K562 (cell line): Measurements from ENCODE around the gene WDR93. TPM values are rescaled to one million over a fixed set of nuclear protein-coding genes. Genes with fewer than 3 reads are reported as not detected.

Experiments
- BRF1 ChIP-seq: IDR thresholded peaks from 3 replicates; pipeline ENCODE4 v1.6.1; 2011; ENCODE audit warnings: borderline replicate concordance, mild to moderate bottlenecking; ENCODE audit not compliant: insufficient read length; ENCODE audit errors: extremely low read depth
- CBFA2T3 ChIP-seq: fragments of 450-650 bp; IDR thresholded peaks from 2 replicates; pipeline ENCODE4 v1.6.1; 2017
- CREM ChIP-seq: IDR thresholded peaks from 2 replicates; pipeline ENCODE4 v1.6.1; 2014; ENCODE audit warnings: antibody characterized with exemption, low read depth
- ETS2 ChIP-seq: IDR thresholded peaks from 2 replicates; pipeline ENCODE4 v1.6.1; 2016; ENCODE audit warnings: borderline replicate concordance, missing genetic modification characterization, mild to moderate bottlenecking, moderate library complexity, missing compliant biosample characterization; ENCODE audit not compliant: poor library complexity, severe bottlenecking
- HIVEP1 ChIP-seq: fragments of 250-450 bp; sonication (Bioruptor Pico); IDR thresholded peaks from 2 replicates; pipeline ENCODE4 v1.4.0; 2020; ENCODE audit warnings: mild to moderate bottlenecking
- KAT2B ChIP-seq: IDR thresholded peaks from one replicate; pipeline ENCODE4 v1.6.1; 2012; ENCODE audit warnings: low read depth, mild to moderate bottlenecking, control low read depth, inconsistent platforms, low read length, moderate library complexity
- POLR2G ChIP-seq: fragments of 200-400 bp; formaldehyde crosslinking; IDR thresholded peaks from 2 replicates; pipeline ENCODE4 v1.6.1; 2017; ENCODE audit warnings: low read depth, mild to moderate bottlenecking, antibody characterized with exemption, low read length, moderate library complexity
- RAD21 ChIP-seq, 2 experiments: fragments of 250-450 bp in 1 of 2; fragments of 450-650 bp in 1 of 2; sonication (Bioruptor Pico) in 1 of 2; formaldehyde crosslinking in 1 of 2; IDR thresholded peaks in 1 of 2; conservative IDR thresholded peaks in 1 of 2; 2 replicates each; pipeline versions ENCODE4 v1.4.0 to v1.8.0; 2020 to 2022; ENCODE audit warnings: mild to moderate bottlenecking in 2 of 2, moderate library complexity in 1 of 2
- RNF2 ChIP-seq: sonication (generic); IDR thresholded peaks from 2 replicates; pipeline ENCODE4 v1.6.1; 2016
- ZNF175 ChIP-seq: fragments of 200-800 bp; sonication (Bioruptor generic); IDR thresholded peaks from 2 replicates; pipeline ENCODE4 v1.6.1; 2016; ENCODE audit warnings: low read depth, mild to moderate bottlenecking, missing genetic modification characterization, missing compliant biosample characterization
- ZNF212 ChIP-seq: fragments of 450-650 bp; formaldehyde crosslinking; IDR thresholded peaks from 2 replicates; pipeline ENCODE4 v1.4.0; 2020; ENCODE audit warnings: mild to moderate bottlenecking
- polyA plus RNA-seq, 8 experiments: library from polyadenylated mRNA; depleted of rRNA in 4 of 8; stranded (reverse) in 5 of 8; unstranded in 3 of 8; fragments of >200 nt; fragmentation: Nextera tagmentation in 2 of 8; fragmentation: Illumina TruSeq in 1 of 8; extraction: Ambion mirVana in 2 of 8; extraction: Trizol in 1 of 8; gene quantifications; 2 replicates each; pipeline versions ENCODE4 v1.2.1 to v1.2.3, GENCODE V29; 2011 to 2014; ENCODE audit warnings: inconsistent platforms in 1 of 8, missing spikeins in 1 of 8
- total RNA-seq, 7 experiments: library from RNA; depleted of rRNA in 6 of 7; stranded (reverse); fragments of >200 nt in 6 of 7; fragmentation: Illumina TruSeq in 2 of 7; extraction: Trizol in 2 of 7; gene quantifications; 2 replicates each; pipeline versions ENCODE4 v1.2.1 to v1.2.3, GENCODE V29; 2011 to 2021; ENCODE audit warnings: low replicate concordance in 1 of 7
- TF ChIP-seq, protein P1 (sequence below), 3 experiments: fragments of 200-800 bp in 1 of 3; sonication (Bioruptor generic) in 1 of 3; sonication (generic) in 1 of 3; formaldehyde crosslinking in 1 of 3; IDR thresholded peaks; 2 replicates each; pipeline versions ENCODE4 v1.6.1 to v1.8.0; 2016 to 2022; ENCODE audit warnings: mild to moderate bottlenecking in 2 of 3, missing compliant biosample characterization in 2 of 3, missing genetic modification characterization in 2 of 3, missing genetic modification reagents in 1 of 3
- TF ChIP-seq, protein P2 (sequence below): fragments of 200-800 bp; sonication (Bioruptor generic); IDR thresholded peaks from 2 replicates; pipeline ENCODE4 v1.6.1; 2017; ENCODE audit warnings: missing genetic modification characterization, missing compliant biosample characterization
- TF ChIP-seq, protein P3 (sequence below), 2 experiments: fragments of 450-650 bp; formaldehyde crosslinking in 1 of 2; IDR thresholded peaks; 2 replicates each; pipeline versions ENCODE4 v1.4.0 to v1.6.1; 2014 to 2020; ENCODE audit warnings: mild to moderate bottlenecking in 2 of 2, borderline replicate concordance in 1 of 2, low read depth in 1 of 2
- TF ChIP-seq, protein P4 (sequence below): fragments of 450-650 bp; IDR thresholded peaks from 2 replicates; pipeline ENCODE4 v1.6.1; 2016

WDR93 gene
- total and polyA plus RNA-seq, 9 of the 15 experiments (the other 6 are each of a cell fraction or from before 2014, with no cell fraction given), result not detected

DNA sequence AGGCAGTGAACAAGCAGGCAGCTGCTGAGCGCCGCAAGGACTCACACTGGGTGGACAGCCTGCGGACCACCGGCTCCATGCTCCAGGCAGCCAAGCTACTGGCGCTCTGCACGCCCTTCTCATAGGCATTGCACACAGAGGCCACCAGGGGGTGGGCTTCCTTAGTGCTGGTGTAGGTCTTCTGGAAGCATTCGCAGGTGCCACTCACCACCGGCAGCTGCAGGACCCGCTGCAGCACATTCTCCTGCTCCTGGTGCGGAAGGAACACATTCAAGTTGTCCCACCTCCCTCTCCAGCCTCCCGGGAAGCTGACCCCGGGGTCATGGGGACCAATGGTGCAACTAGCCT, 17.5 kb upstream of the WDR93 start (continued):
- TF ChIP-seq, protein P1, sequence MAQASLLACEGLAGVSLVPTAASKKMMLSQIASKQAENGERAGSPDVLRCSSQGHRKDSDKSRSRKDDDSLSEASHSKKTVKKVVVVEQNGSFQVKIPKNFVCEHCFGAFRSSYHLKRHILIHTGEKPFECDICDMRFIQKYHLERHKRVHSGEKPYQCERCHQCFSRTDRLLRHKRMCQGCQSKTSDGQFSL (CRISPR knock-in tag; IDR thresholded peaks at IDR 0.05), result no peak
- TF ChIP-seq, protein P1 (tag; IDR thresholded peaks at IDR 0.05), result no peak
- no peak for TF ChIP-seq ETS2 (tag)
- no peak for TF ChIP-seq HIVEP1
- no peak for TF ChIP-seq RNF2
- TF ChIP-seq, protein P2, sequence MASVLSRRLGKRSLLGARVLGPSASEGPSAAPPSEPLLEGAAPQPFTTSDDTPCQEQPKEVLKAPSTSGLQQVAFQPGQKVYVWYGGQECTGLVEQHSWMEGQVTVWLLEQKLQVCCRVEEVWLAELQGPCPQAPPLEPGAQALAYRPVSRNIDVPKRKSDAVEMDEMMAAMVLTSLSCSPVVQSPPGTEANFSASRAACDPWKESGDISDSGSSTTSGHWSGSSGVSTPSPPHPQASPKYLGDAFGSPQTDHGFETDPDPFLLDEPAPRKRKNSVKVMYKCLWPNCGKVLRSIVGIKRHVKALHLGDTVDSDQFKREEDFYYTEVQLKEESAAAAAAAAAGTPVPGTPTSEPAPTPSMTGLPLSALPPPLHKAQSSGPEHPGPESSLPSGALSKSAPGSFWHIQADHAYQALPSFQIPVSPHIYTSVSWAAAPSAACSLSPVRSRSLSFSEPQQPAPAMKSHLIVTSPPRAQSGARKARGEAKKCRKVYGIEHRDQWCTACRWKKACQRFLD (CRISPR knock-in tag), result no peak
- TF ChIP-seq RAD21 (CRISPR knock-in tag; conservative IDR thresholded peaks at IDR 0.05 in 1 of 2, IDR thresholded peaks at IDR 0.05 in 1 of 2), result peak; percentile 14 to 52; a peak in 3 of 4 replicates
- no peak for TF ChIP-seq KAT2B
- no peak for TF ChIP-seq ZNF175 (CRISPR knock-in tag)
- TF ChIP-seq BRF1, result no peak
- peak; percentile 46; the same call in 1 of the 2 replicates for TF ChIP-seq CREM
- TF ChIP-seq, protein P3, sequence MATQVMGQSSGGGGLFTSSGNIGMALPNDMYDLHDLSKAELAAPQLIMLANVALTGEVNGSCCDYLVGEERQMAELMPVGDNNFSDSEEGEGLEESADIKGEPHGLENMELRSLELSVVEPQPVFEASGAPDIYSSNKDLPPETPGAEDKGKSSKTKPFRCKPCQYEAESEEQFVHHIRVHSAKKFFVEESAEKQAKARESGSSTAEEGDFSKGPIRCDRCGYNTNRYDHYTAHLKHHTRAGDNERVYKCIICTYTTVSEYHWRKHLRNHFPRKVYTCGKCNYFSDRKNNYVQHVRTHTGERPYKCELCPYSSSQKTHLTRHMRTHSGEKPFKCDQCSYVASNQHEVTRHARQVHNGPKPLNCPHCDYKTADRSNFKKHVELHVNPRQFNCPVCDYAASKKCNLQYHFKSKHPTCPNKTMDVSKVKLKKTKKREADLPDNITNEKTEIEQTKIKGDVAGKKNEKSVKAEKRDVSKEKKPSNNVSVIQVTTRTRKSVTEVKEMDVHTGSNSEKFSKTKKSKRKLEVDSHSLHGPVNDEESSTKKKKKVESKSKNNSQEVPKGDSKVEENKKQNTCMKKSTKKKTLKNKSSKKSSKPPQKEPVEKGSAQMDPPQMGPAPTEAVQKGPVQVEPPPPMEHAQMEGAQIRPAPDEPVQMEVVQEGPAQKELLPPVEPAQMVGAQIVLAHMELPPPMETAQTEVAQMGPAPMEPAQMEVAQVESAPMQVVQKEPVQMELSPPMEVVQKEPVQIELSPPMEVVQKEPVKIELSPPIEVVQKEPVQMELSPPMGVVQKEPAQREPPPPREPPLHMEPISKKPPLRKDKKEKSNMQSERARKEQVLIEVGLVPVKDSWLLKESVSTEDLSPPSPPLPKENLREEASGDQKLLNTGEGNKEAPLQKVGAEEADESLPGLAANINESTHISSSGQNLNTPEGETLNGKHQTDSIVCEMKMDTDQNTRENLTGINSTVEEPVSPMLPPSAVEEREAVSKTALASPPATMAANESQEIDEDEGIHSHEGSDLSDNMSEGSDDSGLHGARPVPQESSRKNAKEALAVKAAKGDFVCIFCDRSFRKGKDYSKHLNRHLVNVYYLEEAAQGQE (IDR thresholded peaks at IDR 0.05; ENCODE audit: borderline replicate concordance), result peak; percentile 35; the same call in 1 of the 2 replicates
- TF ChIP-seq, protein P3 (CRISPR knock-in tag; IDR thresholded peaks at IDR 0.05; ENCODE audit: low read depth), result no peak
- no peak for TF ChIP-seq CBFA2T3
- no peak for TF ChIP-seq POLR2G
- TF ChIP-seq, protein P4, sequence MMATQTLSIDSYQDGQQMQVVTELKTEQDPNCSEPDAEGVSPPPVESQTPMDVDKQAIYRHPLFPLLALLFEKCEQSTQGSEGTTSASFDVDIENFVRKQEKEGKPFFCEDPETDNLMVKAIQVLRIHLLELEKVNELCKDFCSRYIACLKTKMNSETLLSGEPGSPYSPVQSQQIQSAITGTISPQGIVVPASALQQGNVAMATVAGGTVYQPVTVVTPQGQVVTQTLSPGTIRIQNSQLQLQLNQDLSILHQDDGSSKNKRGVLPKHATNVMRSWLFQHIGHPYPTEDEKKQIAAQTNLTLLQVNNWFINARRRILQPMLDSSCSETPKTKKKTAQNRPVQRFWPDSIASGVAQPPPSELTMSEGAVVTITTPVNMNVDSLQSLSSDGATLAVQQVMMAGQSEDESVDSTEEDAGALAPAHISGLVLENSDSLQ, result peak; percentile 58; the same call in 1 of the 2 replicates
- TF ChIP-seq ZNF212 (CRISPR knock-in tag), result no peak
